SU-DHL-6 (cell line): ENCODE results near the gene SLC2A6.

Experiments used
- CTCF ChIP-seq: fragments of 200-600 bp; sonication (generic); IDR thresholded peaks from one replicate; pipeline ENCODE4 v1.5.1; 2017; ENCODE audit warnings: antibody characterized with exemption, mild to moderate bottlenecking, low read length, moderate library complexity; ENCODE audit not compliant: insufficient read depth, poor library complexity, severe bottlenecking
- EZH2phosphoT487 ChIP-seq: fragments of 200-600 bp; sonication (generic), shearing (Covaris generic); conservative IDR thresholded peaks from 2 replicates; pipeline ENCODE4 v1.6.1; 2018; ENCODE audit warnings: mild to moderate bottlenecking, antibody characterized with exemption, low read length, moderate library complexity, mixed read lengths

GRCh38 chr9:133445293-133445969, 33.5 kb downstream of the SLC2A6 start:
- TF ChIP-seq CTCF (no peak), EZH2phosphoT487 (no peak)
